Activated CD8-positive, alpha-beta memory T cell treated with anti-CD3 and anti-CD28 coated beads, Interleukin-2, amount 50 U/mL, for 1 hour (primary cell): ENCODE measurements around the gene INSL3.

Source experiments
- DNase-seq: peaks from one replicate; pipeline ENCODE4 v3.0.0-alpha.2; 2020; ENCODE audit errors: extremely low read depth

Gene INSL3, protein sequence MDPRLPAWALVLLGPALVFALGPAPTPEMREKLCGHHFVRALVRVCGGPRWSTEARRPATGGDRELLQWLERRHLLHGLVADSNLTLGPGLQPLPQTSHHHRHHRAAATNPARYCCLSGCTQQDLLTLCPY

DNA sequence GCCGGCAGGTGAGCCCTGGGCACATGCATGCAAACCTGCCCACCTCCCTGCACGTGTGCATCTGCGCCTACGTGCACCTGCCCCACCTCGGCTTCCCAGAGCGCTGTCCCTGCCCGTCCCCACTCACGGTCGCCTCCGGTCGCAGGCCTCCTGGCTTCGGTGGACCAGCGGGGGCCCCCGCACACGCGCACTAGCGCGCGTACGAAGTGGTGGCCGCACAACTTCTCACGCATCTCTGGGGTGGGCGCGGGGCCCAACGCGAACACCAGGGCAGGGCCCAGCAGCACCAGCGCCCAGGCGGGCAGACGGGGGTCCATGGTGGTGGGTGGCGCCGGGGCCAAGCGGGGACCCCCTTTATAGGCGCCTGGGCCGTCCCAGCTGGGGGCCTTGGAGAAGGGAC lies at the start of gene INSL3:
INSL3 (minus strand) TSS at position 330 of the 400 bp plus-strand sequence; CDS start at position 317, 13 bp downstream.
- DNase-seq: no peak

DNA sequence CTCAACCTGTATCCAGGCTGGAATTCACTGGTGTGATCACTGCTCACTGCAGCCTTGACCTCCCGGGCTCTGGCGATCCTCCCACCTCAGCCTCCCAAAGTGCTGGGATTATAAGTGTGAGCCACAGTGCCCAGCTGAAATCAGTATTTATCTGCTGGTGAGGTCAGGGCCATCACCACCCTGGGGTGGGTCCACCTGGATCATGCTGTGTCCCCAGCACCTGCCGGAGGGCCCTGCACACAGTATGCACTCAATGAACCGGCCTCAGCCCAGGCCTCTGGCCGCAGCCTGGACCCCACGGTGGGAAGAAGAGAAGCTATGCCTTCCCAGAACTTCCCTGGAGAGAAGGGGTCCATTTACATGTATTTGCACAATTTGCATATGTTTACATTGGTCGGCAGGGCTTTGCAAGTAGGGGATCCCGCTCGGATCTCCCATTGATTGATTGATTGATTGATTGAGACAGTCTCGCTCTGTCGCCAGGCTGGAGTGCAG lies 47.8 kb upstream of the INSL3 start:
- no peak for DNase-seq

DNA sequence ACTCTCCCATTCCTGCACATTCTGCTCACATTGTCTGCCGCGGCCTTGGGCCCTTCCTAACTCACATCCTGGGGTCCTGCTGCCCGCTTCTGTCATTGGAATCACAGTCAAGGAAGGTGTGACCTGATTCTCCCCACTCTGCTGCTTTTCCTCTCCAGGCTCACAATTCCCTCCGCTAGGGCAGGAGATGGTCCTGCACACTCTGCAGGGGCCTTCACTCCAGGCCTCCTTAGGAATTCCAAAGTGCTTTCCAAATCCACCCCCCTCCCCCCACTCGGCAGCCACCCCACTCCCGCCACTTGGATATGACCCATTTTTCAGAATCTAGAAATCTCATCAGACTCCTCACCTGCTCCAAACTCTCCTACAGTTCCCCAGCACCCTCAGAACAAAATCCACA lies 47.4 kb upstream of the INSL3 start:
- DNase-seq: no peak

DNA sequence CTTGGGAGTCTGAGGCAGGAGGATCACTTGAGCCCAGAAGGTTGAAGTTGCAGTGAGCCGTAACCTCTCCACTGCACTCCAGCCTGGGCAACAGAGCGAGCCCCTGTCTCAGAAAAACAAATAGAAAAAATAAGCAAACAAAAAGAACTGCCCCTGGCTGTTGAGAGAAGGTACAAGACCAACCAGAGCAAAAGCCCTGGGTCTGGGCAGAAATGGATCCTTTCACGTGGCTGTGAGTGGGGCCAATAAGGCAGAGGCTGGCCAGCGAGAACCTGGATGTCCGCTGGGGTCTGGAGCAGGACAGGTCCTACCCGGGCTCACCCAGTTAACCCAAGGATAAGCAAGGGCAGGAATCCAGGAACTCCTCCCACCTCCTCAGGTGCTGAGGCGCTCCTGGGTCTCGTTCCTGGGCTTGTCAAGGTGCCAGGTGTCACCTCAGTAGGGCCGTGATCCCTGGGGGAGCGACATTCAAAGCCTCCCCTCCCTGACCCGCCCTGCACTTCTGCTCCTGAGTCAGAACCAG lies 45.7 kb upstream of the INSL3 start:
- DNase-seq: no peak

DNA sequence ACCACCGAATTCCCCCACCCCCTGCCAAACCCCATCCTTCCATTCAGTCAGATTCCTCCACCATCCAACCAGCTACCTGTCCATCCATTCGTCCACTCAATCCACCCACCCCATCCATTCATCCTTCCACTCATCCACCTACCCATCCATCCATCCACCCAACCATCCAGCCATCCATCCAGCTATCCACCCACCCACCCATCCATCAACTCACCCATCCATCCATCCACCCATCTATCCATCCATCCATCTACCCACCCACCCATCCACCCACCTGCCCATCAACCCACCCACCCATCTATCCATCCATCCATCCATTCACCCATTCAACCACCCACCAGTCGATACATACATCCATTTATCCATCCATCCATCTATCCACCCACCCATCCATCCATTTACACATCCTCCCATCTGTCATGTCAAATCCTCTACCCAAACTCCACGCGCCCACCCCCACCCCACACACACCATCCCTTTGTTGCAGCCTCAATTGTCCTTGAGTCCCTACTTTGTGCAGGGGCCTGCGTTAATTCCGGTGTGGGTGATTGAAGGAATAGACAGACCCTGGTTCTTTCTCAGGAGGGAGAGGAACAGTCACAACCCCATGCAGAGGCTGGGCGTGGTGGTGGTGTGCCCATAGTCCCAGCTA lies 45.1 kb upstream of the INSL3 start:
- DNase-seq: no peak

DNA sequence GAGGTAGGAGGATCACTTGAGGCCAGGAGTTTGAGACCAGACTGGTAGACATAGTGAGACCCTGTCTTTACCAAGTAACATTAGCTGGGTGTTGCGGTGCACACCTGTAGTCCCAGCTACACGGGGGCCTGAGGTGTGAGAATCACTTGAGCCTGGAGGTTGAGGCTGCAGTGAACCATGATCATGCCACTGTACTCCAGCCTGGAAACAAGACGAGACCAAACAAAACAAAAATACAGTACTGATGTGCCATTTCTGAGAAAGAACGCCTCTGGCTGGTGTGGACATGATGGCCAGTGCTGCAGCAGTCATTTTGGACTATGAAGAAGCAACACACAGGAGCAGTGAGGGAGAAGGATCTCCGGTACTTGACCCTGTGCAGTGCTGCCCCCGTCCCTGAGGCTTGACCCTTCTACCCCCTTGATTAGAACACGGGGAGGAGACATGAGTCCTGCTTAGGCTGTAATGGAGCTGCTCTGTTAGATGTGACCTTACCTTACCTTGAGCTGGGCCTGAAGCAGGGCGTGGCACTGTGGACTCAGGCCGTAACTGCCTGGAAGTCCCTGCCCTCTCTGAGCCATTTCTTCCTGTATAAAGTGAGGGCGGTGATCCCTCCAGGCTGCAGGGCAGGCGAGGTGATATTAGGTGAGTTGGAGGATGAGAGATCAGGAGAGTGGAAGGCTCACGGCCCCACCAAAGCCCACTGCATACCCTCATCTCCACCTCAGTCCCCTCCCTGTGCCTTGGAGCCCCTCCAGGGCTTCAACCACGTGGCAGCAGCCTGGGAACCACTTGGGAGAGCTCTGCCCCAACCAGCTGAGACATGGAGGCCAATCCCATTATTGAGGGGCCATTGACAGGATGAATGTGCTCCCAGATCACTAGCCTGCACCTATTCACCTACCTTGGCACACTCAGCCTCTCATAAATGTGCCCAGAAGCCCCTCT lies 44.3 kb upstream of the INSL3 start:
- DNase-seq: no peak

DNA sequence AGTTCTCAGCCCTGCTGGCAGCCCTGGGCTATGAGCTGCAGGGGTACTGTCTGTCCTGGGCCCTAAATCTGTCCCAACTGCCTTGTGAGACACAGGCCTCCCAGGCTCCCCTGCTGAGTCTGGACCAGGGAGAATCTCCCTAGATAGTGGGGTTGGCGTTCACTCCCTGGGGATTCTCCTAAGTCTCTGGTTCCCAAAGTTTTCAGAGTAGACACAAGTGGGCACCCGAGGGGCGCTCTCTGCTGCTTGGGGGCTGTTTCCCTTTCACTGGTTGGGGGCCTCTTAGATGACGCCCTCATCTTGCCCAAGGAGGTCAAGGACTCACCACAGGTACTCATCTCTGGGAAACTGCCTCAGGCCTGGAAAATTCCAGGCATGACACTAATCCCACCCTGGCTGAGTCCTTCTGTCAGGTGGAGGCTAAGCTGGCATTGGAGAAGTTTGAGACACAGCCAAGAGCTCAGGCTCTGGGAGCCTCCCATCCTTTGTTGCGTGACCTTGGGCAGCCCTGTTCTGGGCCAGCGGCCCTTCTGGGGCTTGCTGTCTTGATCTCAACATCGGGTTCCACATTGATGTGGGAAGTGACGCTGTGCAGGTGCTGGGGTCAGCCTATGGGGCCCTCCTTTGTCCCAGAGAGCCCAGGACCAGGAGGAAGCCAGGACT lies 42.3 kb upstream of the INSL3 start:
- DNase-seq: no peak

DNA sequence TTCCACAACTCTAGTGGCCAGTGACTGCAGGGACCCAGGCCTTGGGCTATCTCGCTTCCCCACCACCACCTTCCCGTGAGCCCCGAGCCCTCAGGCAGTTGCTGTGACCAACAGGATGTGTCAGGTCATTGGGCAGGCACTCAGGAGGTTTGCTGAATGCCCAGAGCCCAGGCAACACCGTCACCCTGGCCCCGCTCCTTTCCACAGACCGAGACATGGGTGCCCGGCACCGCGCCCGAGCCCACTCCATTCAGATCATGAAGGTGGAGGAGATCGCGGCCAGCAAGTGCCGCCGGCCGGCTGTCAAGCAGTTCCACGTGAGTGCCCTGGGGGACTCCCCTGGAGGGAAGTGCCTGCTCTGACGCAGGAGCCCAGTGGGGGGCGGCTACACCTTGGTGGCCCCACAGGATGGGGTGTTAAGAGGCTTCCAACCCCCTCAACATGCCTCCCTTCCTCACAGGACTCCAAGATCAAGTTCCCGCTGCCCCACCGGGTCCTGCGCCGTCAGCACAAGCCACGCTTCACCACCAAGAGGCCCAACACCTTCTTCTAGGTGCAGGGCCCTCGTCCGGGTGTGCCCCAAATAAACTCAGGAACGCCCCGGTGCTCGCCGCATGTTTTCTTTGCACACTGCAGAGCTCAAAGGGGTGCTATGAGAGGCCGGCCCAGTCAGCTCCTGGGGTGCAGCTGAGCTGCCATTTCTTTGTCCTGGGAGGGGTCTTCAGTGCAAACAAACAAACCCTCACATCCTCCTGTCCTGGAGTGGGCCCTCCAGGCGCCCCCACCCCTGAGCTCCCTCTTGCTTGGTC lies 41.6 kb upstream of the INSL3 start:
- no peak for DNase-seq

DNA sequence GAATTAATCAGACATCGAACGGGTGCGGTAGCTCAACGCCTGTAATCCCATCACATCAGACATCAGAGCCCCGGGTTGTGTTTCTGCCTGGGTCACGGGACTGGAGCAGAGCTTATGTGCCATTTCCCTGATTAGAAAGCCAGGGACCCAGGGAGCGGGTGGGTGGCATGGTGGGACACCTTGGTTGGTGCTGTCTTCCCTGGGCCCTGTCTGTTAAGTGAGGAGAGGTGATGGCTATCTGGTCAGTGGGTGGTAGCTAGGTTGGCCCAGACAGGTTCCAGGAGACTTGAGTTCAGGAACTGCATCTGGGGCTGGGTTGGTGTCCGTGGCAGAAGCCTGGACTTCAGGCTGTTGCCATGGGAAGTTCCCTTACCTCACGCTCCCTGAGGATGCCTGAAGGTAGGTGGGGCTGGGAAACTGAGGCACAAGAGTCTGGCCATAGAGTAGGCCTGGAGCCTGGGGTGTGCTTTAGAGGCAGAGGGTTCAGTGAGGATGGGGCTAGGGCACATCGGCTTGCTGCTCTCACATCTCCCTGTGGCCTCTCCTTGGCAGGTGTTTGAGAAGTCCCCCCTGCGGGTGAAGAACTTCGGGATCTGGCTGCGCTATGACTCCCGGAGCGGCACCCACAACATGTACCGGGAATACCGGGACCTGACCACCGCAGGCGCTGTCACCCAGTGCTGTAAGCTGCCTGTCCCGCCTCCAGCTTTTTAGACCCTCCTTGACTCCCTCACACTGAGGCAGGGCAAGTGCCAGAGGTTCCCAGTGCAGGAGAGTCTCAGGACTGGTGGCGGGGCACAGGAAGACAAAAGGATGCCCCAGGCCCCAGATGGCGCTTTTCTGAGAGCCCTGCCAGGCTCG lies 40.5 kb upstream of the INSL3 start:
- DNase-seq: no peak

DNA sequence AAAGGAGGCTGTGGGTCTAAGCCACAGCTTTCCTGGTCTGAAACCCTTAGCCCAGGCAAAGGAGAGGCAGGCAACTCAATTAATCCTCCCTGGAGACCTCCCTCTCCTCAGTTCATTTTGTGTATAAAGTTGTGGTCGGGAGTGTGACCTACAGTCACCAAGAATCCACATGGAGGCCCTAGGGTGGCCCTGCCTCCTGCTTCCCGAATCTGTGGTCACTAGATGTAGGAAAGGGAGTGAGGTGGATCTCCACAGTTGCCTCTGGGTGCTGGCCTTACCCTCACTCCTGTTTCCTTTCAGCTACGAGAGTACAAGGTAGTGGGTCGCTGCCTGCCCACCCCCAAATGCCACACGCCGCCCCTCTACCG lies 39.7 kb upstream of the INSL3 start:
- no peak for DNase-seq

DNA sequence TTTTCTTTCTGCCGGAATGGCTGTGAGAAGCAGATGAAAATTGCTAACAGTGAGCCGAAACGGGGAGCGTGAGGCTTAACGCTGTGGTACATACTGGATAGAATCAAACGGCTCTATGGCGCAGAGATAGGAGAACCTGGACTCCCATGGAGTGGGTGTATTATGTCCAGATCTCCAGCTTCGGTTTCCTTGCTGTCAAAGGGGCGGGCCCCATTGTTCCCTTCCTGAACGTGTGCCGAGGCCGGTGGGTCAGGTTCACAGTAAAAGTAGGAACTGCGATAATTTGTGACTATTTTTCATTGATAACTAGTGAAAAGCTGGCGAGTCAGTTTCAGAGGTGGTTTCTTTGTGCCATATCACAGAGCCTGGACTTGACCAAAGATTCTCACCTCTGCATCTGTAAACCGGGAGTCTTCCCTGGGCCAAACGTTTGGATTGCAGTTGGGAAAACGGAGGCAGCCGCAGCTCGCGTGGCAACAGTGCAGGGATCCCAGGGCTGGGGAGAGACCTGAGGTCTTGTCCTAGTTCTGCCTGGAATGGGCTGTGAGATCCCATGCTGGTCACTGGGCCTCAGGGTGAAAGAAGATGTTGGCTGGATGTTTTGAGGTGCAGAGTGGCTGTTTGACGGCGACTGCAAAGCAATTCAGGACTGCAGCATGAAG lies 39.1 kb upstream of the INSL3 start:
- no peak for DNase-seq

DNA sequence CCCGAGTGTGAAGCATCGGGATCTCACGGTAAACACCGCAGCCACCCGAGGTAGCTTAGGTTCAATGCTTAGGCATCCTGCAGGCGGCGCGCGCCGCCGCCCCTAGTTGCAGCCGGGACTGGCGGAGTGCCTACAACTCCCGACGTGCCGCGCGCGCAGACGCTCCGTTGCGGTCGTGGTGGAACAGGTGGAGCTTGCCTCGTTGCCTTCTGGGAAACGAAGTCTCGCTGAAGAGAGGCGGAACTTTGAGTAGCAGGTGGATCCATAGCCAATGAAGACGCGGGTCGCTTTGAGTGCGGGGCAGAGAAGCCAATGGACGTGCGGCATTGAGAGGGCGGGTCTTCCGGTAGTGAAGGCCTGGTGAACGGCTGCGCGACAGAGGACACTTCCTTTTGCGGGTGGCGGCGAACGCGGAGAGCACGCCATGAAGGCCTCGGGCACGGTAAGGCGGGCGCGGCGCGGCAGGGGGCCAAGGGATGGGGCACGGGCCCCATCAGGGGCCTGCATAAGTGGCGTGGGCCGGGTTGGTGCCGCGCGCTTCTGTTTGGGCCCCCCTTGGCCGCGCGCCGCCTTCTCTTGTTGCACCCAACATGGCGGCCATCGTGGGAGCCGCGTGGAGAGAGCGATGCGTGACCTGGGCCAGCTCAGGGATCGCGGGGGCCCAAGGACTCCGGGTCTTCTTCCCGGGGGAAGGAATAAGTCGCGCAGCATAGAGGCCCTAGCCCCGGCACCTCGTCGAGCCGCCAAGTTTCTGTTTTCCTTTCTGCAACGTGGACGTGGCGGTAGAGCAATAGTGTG lies 38.4 kb upstream of the INSL3 start, which contains the start of gene RPL18A:
RPL18A (plus strand) TSS at position 378 of the 798 bp plus-strand sequence; CDS start at position 425, 47 bp downstream.
- peak; percentile 97 for DNase-seq

DNA sequence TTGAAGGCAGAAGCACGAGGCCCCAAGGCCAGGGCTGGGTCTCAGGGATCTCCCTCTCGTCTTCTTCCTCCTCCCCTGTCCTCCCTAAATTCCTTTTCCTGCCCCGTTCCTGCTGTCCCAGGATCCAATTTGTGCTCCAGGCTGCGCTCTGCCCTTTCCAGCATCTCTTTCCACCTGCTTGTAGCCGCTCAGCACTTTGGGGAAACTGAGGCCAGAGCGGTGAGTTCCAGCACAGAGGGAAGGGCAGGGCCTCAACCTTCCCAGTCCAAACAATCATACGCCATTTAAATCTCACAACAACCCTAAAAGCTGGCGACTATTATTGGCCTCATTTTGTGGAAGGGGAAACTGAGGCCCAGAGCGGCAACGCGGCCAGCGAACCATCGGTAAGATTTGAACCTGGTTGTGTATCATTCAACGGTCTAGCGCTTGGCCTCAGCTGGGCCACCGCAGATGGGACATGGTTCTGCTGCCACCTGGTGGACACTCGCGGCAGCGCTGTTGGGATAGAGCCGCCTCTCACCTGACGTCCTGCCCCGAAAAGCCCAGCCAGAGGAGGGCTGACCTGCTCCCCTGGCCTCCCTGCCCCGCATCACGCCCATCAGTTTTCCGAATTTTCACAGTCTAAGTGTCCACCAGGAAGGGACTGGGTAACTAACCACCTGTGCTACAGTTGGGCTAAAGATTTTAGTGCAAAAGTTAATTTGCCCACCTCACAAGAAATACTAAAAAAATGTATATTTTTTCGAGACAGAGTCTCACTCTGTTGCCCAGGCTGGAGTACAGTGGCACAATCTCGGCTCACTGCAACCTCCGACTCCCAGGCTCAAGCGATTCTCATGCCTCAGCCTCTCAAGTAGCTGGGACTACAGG lies 34.2 kb upstream of the INSL3 start:
- DNase-seq: peak; percentile 51

DNA sequence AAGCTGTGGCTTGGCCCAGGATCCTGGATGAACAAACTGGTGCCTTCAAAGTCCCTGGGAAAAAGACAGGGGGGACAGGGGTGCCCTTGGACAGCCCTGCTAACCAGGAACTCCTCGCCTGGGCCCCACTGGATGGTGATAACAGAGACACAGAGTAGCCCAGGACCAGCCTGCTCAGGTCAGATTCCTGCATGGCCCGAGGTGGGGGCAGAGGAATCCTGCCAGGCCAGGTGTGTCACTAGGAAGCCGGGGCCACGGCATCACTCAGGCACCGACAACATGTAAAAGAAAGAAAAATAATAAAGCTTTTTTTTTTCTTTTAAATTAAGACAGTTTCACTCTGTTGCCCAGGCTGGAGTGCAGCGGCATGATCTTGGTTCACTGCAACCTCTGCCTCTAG lies 32.7 kb upstream of the INSL3 start:
- no peak for DNase-seq

DNA sequence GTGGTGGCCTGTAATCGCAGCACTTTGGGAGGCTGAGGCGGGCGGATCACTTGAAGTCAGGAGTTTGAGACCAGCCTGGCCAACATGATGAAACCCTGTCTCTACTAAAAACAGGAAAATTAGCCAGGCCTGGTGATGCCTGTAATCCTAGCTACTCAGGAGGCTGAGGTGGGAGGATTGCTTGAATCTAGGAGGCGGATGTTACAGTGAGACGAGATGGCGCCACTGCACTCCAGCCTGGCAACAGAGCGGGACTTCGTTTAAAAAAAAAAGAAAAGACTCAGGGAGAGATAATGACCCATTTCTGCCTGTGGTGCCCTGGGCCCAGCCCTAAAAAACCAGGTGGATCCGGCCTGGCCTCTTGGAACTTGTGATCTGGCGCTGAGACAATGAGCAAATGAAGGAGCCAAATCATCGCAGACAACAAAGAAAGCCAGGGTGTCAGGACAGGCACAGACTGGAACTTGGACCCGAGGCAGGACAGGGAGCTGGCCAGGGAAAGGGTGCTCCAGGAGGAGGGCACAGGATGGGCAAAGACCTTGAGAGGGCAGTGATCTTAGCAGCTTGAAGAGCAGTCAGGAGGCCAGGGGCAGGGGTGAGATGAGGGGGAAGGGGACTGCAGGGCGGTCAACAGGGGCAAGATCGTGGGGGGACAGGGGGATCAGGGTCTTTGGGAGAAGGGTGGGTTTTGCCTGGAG lies 27.4 kb upstream of the INSL3 start:
- DNase-seq: no peak

DNA sequence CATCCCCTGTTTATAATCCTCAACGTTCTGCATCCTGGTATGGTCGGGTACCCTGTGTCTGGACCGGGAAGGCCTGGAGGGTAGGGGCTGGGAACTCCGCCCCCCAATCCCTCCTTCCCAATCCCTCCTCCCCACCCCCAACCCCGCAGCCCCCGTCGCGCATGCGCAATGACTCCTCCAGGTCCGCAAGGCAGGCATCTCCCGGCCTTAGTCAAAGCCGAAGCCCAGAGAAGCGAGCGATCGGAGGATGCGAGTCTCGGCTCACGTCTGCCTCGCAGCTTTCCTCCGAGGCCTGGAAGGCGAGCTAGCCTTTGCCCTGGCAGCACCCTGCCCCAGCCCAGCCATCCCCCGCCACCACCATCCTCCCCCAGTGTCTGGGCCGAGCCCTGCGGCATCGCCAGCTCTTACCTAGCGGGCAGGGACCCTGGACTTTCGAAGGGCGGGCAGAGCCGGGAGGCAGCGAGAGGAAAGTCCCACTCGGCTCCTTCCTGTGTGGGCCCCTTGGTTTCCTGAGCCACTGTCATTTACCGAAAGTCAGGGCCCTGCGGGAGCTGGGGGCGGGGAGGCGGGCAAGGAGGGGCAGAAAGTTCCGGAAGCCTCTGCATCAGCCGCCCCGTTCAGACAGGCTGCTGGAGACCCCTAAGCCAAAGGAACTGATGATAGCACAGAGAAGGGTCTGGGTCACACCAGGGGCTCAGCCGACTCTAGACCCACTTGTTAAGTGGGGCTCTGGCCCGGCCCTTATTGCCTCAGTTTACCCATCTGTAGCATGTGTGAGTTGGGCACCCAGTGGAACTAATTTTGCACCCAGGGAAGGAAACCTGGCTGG lies 26.4 kb upstream of the INSL3 start, which contains the start of gene JAK3:
JAK3 (minus strand) TSS at position 445 of the 829 bp plus-strand sequence. CDS start 3,565 bp downstream, outside the sequence.
- DNase-seq: peak; percentile 64
